Aorta (tissue), 5 donors: Measurements from ENCODE around the gene TLE7. TPM values are rescaled to one million over a fixed set of nuclear protein-coding genes. Genes with fewer than 3 reads are reported as not detected.

Experiments used
- ATAC-seq: fragments of 200-7000 bp; cut with Tn5 transposase; one replicate; pipeline ENCODE4 v1.9.1; 2022; ENCODE audit warnings: moderate library complexity; ENCODE audit not compliant: low FRiP score
- DNase-seq, 2 donors: peaks; one replicate each; pipeline ENCODE4 v3.0.0-alpha.2; 2020
- H3K27ac ChIP-seq, 2 donors: one replicate each; pipeline ENCODE4 v1.5.1; 2013; ENCODE audit warnings: low read length in 2 of 2, mild to moderate bottlenecking in 2 of 2, moderate library complexity in 2 of 2, control low read depth in 1 of 2, inconsistent platforms in 1 of 2, low read depth in 1 of 2
- H3K27me3 ChIP-seq, 2 donors: one replicate each; pipeline ENCODE4 v1.6.1; 2013; ENCODE audit warnings: control low read depth in 1 of 2, low read length in 1 of 2, mild to moderate bottlenecking in 1 of 2, moderate library complexity in 1 of 2; ENCODE audit not compliant: insufficient read depth in 2 of 2, control insufficient read depth in 1 of 2
- H3K36me3 ChIP-seq, 2 donors: one replicate each; pipeline ENCODE4 v1.6.1; 2013; ENCODE audit warnings: control low read depth in 1 of 2, low read length in 1 of 2, mild to moderate bottlenecking in 1 of 2; ENCODE audit not compliant: insufficient read depth in 2 of 2, control insufficient read depth in 1 of 2
- H3K4me1 ChIP-seq, 2 donors: one replicate each; pipeline ENCODE4 v1.6.1; 2013; ENCODE audit warnings: low read length in 2 of 2, control low read depth in 1 of 2, mild to moderate bottlenecking in 1 of 2, moderate library complexity in 1 of 2; ENCODE audit not compliant: insufficient read depth in 2 of 2, control insufficient read depth in 1 of 2
- H3K4me3 ChIP-seq, 2 donors: one replicate each; pipeline ENCODE4 v1.5.1; 2013; ENCODE audit warnings: low read length in 2 of 2, control low read depth in 1 of 2, mild to moderate bottlenecking in 1 of 2
- H3K9me3 ChIP-seq: one replicate; pipeline ENCODE4 v1.6.1; 2013; ENCODE audit warnings: mild to moderate bottlenecking, low read length; ENCODE audit not compliant: control insufficient read depth
- WGBS, 2 donors: extraction: QIAGEN DNeasy Blood & Tissue Kit; methylation state at CpG; one replicate each; pipeline ENCODE4 v1.1.7; 2013; 5-methylcytosine and 5-hydroxymethylcytosine counted together
- intact Hi-C, 2 donors: fragments of 100-400 bp; cut with DNase I; formaldehyde crosslinking; loops; one replicate each; pipeline versions ENCODE4 v1.14.2 to v1.15.0; 2022
- polyA plus RNA-seq, 2 donors: library from polyadenylated mRNA; stranded (reverse); fragments of 200-250 nt; gene quantifications; one replicate each; pipeline ENCODE4 v1.2.3, GENCODE V29; 2013
- total RNA-seq, 2 donors: library from RNA; stranded (reverse); fragmentation: NEBNext Ultra II Directional; extraction: Animal tissue kit (Norgen Biotek cat#: 25700); gene quantifications; one replicate each; pipeline ENCODE4 v1.2.1, GENCODE V29; 2021
- donor health status: healthy with polysubstance abuse.
- donor health status: Bipolar disorder and iron deficiency.
- donor health status: DM: no; HTN: no; CAD: no.
- donor health status: DM: no; HTN: no; CAD: no.
- donor health status: DM: yes; HTN: yes; CAD: no.

TLE7 gene
- total and polyA plus RNA-seq, 4 donors = not detected

DNA sequence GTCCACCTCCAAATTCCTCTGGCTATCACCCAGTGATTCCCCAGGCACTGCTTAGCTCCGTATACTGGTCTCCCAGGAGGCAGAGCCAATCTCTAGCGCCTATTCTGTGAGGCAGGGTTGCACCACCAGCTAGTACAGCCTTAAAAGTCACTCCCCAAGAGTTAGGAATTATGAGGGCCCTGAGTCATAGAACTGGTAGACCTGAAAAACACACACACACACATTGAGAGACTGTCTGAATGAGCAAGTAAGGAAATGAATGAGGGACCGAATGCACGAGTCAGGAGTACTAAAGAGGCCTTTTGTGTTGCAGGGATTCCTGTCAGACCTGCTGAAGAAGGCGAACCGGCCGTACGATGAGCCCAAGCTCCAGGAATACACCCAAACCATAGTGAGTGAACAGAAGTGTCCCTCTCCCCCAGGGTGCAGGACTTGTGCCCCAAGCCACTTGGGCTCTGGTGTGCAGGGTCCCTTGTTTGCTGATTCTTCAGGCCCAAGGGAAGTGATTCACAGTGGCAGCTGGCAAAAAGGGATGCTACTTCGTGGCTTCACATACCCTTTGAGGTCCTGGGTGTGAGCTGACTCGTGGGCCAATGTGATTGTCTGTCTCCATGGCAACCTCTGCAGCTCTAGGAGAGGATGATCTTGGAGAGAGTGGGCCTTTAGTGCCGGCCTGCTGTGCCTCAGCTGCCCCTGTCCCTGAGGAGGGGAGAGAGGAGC, 58.6 kb downstream of the TLE7 start:
- DNase-seq (no peak), ATAC-seq (no peak)
- Histone ChIP-seq H3K4me1 (no peaks in the 10 kb centered on the region), H3K27me3 (no peaks in the 10 kb centered on the region), H3K36me3 (no peaks in the 10 kb centered on the region), H3K27ac (no peak overlapping the region), H3K9me3 (no peaks in the 10 kb centered on the region), H3K4me3 (no peak overlapping the region)
- WGBS, 2 donors = 54 to 61% methylated on average over 11 of the region's 11 CpGs
- intact Hi-C loops = no loop called here

DNA sequence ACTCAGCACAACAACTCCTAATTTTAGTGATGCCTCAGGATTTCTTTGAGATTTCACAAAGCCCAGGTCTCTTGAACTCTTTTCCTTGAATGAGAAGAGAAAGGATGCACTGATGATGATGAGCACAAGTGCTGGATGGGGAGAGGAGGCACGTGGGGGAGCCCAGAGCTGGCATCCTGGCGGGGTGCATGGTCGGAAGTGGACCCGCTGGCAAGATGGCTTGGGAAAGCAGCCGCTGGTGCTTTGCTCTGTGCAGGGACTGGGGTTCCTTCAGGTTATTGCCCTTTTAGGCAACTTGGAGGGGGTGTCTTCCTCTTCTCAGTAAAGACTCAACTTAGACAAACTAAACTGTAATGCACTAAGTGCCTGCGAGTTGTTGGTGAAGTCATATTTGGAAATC, 61.0 kb downstream of the TLE7 start:
- Histone ChIP-seq H3K36me3 (no peaks in the 10 kb centered on the region), H3K4me3 (no peak overlapping the region), H3K27me3 (no peaks in the 10 kb centered on the region), H3K27ac (no peak overlapping the region), H3K4me1 (no peaks in the 10 kb centered on the region), H3K9me3 (peaks cover 1% of the 10 kb centered on the region)
- ATAC-seq (no peak), DNase-seq (no peak)
- 57 to 81% methylated on average over 6 of the region's 6 CpGs for WGBS, 2 donors
- intact Hi-C loops = no loop called here

Other genes with a start within 250 kb of the TLE7 start
- gene HYDIN, start 211.3 kb downstream of the TLE7 start, total RNA-seq = 1 to 10 TPM; 4.2 to 4.8 TPM
- gene HYDIN, start 211.3 kb downstream of the TLE7 start, polyA plus RNA-seq = under 1 TPM in 1 of 2 donors, not detected in 1; 0.38 TPM
- gene CMTR2, start 152.7 kb downstream of the TLE7 start, total RNA-seq = 10 to 100 TPM; 12.2 to 14.9 TPM
- gene CMTR2, start 152.7 kb downstream of the TLE7 start, polyA plus RNA-seq = 1 to 10 TPM; 6.8 to 9.7 TPM
- 1 to 10 TPM in 1 of 2 donors, under 1 TPM in 1; 0.84 to 1.1 TPM for gene CALB2, start 83.3 kb downstream of the TLE7 start, total RNA-seq
- not detected for gene CALB2, start 83.3 kb downstream of the TLE7 start, polyA plus RNA-seq
- 10 to 100 TPM; 10.0 to 11.7 TPM for gene ZNF23, start 20.2 kb upstream of the TLE7 start, total RNA-seq
- 10 to 100 TPM; 11.8 to 13.8 TPM for gene ZNF23, start 20.2 kb upstream of the TLE7 start, polyA plus RNA-seq
- gene ZNF19, start 47.3 kb upstream of the TLE7 start, total RNA-seq = 1 to 10 TPM; 3.3 to 9.2 TPM
- gene ZNF19, start 47.3 kb upstream of the TLE7 start, polyA plus RNA-seq = 1 to 10 TPM; 2.7 to 2.9 TPM
- not detected for gene CHST4, start 84.4 kb upstream of the TLE7 start, total RNA-seq
- under 1 TPM in 1 of 2 donors, not detected in 1; 0.88 TPM for gene CHST4, start 84.4 kb upstream of the TLE7 start, polyA plus RNA-seq
- gene TAT, start 135.0 kb upstream of the TLE7 start, total RNA-seq = not detected
- gene TAT, start 135.0 kb upstream of the TLE7 start, polyA plus RNA-seq = not detected
- gene MARVELD3, start 184.1 kb upstream of the TLE7 start, total RNA-seq = not detected
- 1 to 10 TPM in 1 of 2 donors, not detected in 1; 5.0 TPM for gene MARVELD3, start 184.1 kb upstream of the TLE7 start, polyA plus RNA-seq